ENCODE data around the gene SCT. TPM values are rescaled to one million over a fixed set of nuclear protein-coding genes. Genes with fewer than 3 reads are reported as not detected.

The SCT gene
- total RNA-seq, 6 donors from 2014 or later: 0.72 TPM; not detected in 5

DNA sequence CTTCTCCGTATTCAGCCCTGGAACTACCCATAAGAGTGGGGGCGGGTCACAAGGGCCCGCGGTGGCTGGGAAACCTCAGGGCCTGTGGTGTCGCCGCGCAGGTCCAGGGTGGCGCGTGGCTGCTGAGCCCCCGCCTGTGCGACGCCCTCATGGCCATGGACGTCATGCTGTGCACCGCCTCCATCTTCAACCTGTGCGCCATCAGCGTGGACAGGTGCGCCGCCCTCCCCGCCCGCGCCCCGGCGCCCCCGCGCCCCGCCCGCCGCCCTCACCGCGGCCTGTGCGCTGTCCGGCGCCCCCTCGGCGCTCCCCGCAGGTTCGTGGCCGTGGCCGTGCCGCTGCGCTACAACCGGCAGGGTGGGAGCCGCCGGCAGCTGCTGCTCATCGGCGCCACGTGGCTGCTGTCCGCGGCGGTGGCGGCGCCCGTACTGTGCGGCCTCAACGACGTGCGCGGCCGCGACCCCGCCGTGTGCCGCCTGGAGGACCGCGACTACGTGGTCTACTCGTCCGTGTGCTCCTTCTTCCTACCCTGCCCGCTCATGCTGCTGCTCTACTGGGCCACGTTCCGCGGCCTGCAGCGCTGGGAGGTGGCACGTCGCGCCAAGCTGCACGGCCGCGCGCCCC, 12.5 kb upstream of the SCT start:
- Histone ChIP-seq H3K27ac (no peak overlapping the region), H3K4me3 (no peak overlapping the region), H3K36me3 (peaks cover 6 to 21% (median 13%) of the 10 kb centered on the region in 4 donors), H3K9me3 (no peaks in the 10 kb centered on the region), H3K4me1 (peaks cover 17 to 42% (median 27%) of the 10 kb centered on the region in 4 donors), H3K27me3 (peaks cover 0 to 42% (median 21%) of the 10 kb centered on the region in 4 donors)
- ATAC-seq (ENCODE audit: low FRiP score in 2 of 2) (no peak), DNase-seq (peak in 1 of 2 donors; percentile 86)
- TF ChIP-seq, protein P1, sequence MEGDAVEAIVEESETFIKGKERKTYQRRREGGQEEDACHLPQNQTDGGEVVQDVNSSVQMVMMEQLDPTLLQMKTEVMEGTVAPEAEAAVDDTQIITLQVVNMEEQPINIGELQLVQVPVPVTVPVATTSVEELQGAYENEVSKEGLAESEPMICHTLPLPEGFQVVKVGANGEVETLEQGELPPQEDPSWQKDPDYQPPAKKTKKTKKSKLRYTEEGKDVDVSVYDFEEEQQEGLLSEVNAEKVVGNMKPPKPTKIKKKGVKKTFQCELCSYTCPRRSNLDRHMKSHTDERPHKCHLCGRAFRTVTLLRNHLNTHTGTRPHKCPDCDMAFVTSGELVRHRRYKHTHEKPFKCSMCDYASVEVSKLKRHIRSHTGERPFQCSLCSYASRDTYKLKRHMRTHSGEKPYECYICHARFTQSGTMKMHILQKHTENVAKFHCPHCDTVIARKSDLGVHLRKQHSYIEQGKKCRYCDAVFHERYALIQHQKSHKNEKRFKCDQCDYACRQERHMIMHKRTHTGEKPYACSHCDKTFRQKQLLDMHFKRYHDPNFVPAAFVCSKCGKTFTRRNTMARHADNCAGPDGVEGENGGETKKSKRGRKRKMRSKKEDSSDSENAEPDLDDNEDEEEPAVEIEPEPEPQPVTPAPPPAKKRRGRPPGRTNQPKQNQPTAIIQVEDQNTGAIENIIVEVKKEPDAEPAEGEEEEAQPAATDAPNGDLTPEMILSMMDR (IDR thresholded peaks at IDR 0.05): no peak
- no peak for TF ChIP-seq POLR2A (IDR thresholded peaks at IDR 0.05)
- WGBS, 2 donors: 40 to 61% methylated on average over 3 to 22 of the region's 80 CpGs

DNA sequence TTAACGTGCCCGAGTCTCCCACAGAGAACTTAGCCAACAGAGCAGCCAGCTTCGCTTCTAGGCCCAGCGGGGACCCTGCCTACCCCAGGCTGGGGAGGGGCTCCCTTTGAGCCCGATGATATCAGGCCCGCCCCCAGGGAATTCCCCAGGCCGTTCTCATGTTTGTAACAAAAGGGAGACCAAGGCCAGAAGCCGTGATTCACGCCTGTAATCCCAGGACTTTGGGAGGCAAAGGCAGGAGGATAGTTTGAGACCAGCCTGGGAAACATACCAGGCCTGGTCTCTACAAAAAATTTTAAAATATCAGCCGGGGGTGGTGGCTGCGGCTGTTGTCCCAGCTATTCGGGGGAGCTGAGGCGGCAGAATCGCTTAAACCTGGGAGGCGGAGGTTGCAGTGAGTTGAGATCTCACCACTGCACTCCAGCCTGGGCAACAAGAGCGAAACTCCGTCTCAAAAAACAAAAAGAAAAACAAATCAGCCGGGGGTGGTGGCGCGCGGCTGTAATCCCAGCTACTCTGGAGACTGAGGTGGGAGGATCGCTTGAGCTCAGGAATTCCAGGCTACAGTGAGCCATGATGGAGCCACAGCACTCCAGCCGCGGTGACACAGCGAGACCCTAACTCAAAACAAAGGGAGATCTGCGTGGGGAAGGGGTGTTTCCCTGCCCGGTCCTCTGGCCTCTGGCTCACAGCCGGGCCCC, 11.8 kb upstream of the SCT start:
- H3K36me3 ChIP-seq: peaks cover 0 to 15% (median 7%) of the 10 kb centered on the region in 4 donors
- ATAC-seq (ENCODE audit: low FRiP score in 2 of 2): no peak
- H3K4me1 ChIP-seq: peaks cover 17 to 42% (median 27%) of the 10 kb centered on the region in 4 donors
- H3K27me3 ChIP-seq: peaks cover 0 to 42% (median 21%) of the 10 kb centered on the region in 4 donors
- DNase-seq: no peak
- no peak for TF ChIP-seq POLR2AphosphoS5 (IDR thresholded peaks at IDR 0.05)
- 64 to 74% methylated on average over 26 to 27 of the region's 28 CpGs for WGBS, 2 donors
- H3K4me3 ChIP-seq: no peak overlapping the region
- no peaks in the 10 kb centered on the region for H3K9me3 ChIP-seq
- no peak overlapping the region for H3K27ac ChIP-seq

DNA sequence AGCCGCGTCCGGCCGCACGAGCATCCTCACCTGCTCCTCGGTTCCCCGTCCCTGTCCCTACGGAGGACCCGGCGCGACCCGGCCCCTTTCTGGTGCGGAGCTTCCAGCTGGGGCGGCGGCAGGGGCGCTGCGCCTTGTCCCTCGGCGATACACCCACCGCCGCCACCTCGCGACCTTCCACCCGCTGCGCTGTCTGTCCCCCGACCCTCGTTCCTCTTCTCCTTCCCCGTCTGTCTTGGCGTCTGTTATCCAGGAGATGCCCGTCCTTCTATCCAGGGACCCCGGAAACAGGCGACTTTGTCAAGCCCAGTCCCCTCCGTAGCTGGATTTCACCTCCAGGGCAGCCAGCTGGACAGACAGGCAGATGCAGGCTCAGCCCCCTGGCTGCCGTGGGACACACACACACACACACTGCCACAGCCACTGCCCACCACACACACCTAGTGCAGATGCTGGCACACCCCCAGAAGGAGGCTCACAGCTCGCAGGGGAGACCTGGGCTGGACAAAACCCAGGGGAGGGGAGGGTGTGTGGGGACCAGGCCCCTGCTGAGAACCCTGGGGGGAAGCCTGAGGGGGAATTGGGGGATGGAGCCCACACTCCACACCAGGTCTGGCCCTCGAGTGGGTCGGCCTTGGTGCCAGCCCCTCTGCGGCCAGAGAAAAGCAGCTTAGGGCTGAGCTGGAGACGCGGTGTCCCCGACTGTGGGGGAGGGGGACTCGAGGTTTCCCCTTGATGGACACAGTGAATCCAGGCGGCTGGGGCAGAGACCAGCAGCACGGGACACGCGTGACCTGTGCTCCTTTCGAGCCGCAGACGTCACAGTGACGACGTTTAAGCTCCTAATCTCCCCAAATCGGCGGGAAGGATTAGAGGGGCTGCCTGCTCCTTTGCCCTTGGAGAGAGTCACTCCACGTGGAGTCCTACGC, 10.9 kb upstream of the SCT start:
- H3K27ac ChIP-seq: no peak overlapping the region
- peaks cover 0 to 42% (median 21%) of the 10 kb centered on the region in 4 donors for H3K27me3 ChIP-seq
- DNase-seq: peak in 1 of 2 donors; percentile 85
- H3K4me3 ChIP-seq: peak overlapping the region in 3 of 4 donors; percentile 28 to 35 (median 33)
- no peak for ATAC-seq (ENCODE audit: low FRiP score in 2 of 2)
- WGBS, 2 donors: 45 to 50% methylated on average over 37 to 48 of the region's 55 CpGs
- peaks cover 17 to 42% (median 27%) of the 10 kb centered on the region in 4 donors for H3K4me1 ChIP-seq
- no peaks in the 10 kb centered on the region for H3K9me3 ChIP-seq
- peaks cover 0 to 8% (median 0%) of the 10 kb centered on the region in 4 donors for H3K36me3 ChIP-seq
- no peak for TF ChIP-seq EP300 (IDR thresholded peaks at IDR 0.05)
- TF ChIP-seq, protein P1 (IDR thresholded peaks at IDR 0.05): no peak
- TF ChIP-seq POLR2A (IDR thresholded peaks at IDR 0.05): no peak
- TF ChIP-seq POLR2AphosphoS5 (IDR thresholded peaks at IDR 0.05): no peak

DNA sequence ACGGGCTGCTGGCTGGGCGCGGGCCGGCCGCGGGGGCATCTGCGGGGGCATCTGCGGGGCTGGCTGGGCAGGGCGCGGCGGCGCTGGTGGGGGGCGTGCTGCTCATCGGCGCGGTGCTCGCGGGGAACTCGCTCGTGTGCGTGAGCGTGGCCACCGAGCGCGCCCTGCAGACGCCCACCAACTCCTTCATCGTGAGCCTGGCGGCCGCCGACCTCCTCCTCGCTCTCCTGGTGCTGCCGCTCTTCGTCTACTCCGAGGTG, 10.3 kb upstream of the SCT start:
- ATAC-seq (ENCODE audit: low FRiP score in 2 of 2): no peak
- WGBS, 2 donors: no CpG with 5 or more reads among the region's 34 CpGs
- no peaks in the 10 kb centered on the region for H3K9me3 ChIP-seq
- TF ChIP-seq, protein P1 (IDR thresholded peaks at IDR 0.05): no peak
- TF ChIP-seq POLR2A (IDR thresholded peaks at IDR 0.05) (no peak), EP300 (IDR thresholded peaks at IDR 0.05) (no peak), POLR2AphosphoS5 (IDR thresholded peaks at IDR 0.05) (no peak)
- H3K27ac ChIP-seq: no peak overlapping the region
- H3K4me1 ChIP-seq: peaks cover 17 to 42% (median 27%) of the 10 kb centered on the region in 4 donors
- DNase-seq: no peak
- peaks cover 0 to 42% (median 21%) of the 10 kb centered on the region in 4 donors for H3K27me3 ChIP-seq
- H3K36me3 ChIP-seq: peaks cover 0 to 7% (median 0%) of the 10 kb centered on the region in 4 donors
- H3K4me3 ChIP-seq: peak overlapping the region in 3 of 4 donors; percentile 28 to 35 (median 33)

Data from upper lobe of left lung (tissue), 6 donors.